Pons (tissue), 1 donor: Measurements from ENCODE around the gene ARMCX6.
"Not testable (repeated sequence)": the region's sequence is repeated elsewhere in the genome, so short reads cannot be mapped to it uniquely, and the experiment has no call there.

Experiments
- DNase-seq: peaks from one replicate; pipeline ENCODE4 v3.0.0-alpha.2; 2016; ENCODE audit warnings: low spot score

ARMCX6 gene

DNA sequence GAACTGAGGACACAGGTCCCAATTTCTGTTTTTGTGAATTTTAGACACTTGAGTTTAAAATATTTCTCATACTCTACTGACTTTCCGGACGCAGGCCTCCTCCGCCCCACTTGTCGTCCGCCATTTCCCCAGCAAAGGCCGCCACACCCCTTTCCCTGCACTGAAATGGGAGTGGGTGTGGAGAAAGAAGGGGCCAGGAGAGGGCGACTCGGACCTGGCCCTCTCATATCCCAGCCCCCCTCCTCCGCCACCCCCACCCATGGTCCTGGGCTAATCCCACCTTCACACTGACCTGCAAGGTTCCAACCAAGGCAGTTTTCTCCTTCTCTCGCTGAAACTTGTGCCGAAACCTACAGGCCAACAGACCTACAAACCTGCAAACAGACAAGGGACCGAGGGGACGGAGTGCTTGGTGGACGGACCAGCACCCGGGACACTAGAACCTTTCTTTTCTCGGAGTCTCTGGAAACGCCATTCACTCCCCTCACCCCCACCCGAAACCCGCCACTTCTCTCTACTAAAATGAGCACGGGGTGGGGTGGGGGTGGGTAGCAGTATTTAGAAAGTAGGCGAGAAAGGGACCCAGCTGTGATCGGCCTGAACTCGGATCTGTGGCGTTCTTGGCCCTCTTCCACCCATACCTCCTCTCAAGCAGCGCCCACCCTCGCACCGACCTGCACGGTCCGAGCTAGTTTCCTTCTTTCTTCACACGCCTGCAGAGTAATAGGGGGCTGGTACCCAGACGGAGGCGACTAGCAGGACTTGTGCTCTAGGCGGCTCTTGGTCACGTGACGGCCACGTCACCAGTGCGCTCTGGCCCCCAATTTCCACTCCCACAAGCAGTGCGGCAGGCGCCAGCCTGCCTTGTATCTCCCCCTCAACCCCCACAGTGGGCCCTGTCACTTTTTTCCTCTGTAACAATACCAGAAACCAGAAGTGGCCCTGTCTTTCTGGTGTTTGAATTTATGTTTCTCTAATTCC, at the start of gene ARMCX6:
Gene ARMCX6, minus strand, starts transcription at position 790 of the 981 bp plus-strand sequence. CDS start 1,380 bp downstream, outside the sequence.
- DNase-seq = peak; percentile 78

DNA sequence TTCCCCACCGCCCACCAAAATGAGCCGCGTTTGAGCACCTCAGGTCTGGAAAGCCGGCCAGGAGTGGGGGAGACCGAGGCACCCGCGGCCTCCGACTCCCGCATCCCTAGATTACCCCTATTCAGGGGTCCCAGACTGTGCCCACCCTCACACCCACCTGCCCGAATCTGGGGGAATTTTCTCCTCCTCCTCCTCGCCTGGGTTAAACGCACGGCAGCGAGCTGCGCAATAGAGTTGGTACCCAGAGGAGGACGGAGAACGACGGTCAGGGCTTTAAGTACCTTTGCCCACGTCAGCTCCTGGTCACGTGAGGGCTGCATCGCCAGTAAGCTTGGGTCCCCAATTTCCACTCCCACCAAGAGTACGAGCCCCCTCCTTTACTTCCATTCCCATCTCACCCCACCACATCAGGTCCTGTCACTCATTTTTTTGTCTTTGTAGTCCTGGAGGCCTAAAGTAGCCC, 41.8 kb upstream of the ARMCX6 start, which contains the start of gene ARMCX2:
Gene ARMCX2, minus strand, starts transcription at position 250 of the 463 bp plus-strand sequence. CDS start 2,262 bp downstream, outside the sequence.
- peak; percentile 59 for DNase-seq

DNA sequence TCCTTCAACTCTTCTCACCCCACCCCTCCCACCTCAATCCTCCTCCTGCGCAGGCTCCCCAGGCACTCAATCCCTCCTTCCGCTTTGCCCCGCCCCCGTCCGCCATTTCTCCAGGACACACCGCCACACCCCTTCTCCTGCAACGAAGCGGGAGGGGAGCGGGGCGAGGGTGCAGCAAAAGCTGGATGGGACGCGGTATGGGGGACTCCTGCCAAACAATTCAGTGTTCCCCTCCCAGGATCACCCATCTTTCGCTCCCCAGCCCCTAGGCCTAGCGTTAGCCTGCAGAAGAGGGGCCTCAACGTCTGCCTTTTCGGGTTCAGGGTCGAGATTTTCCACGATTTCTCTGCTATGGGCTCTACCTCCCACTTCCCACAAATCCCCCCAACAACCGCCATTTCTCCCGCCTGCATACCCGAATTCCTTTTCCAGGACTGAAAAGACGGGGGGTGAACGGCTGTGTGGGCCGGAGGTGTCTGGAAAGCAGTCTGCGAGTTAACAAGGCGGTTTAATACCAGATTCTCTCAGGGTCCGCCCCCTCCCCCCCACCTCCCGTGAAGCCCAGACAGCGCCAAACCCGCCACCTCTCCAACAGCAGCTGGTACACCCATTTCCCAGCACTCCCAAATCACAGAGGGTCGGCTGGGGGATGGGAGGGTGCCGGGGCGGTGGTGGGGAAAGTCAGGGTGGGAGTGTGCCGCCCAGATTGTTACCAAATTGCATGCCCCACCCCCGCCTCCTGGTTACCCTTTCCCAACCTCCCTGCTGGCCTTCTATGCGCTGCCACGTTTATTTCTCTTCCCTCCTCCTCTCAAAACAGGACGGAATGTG, 41.1 kb upstream of the ARMCX6 start:
- peak; percentile 49 for DNase-seq

DNA sequence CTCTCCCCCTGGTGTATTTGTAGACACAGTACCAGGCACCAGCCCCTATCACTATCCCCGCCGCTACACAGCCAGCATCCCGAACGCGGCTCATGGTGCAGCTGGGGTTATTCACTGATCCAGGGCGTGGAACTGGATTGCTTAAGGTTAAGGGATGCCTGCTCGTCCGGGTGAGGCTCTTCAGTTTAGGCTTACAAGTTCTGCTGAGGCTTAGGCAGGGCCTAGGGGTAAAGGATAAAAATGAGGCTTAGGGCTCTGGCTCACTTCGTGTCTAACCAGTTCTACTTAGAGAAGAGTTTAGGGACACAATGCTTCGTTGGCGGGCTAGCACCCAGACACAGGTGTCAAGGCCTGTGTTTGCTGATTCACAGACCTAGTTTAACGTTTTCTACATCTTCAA, 39.7 kb upstream of the ARMCX6 start:
- no peak for DNase-seq

DNA sequence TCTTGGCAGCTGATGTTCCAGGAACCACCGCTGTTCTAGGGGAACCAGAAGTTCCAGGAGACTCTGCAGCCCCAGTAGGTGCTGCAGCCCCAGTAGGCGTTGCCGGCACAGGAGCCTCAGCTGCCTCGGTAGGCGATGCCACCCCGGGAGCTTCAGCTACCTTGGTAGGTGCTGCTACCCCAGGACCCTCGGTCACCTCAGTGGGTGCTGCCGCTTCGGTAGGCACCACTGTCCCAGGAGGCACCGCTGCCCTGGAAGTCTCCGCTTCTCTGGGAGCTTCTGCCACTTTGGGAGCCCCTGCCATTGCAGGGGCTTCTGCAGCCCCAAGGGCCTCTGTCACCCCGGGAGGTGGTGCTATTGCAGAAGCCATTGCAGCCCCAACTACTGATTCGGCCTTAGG, 39.0 kb upstream of the ARMCX6 start:
- DNase-seq = no peak

GRCh38 chrX:101655534-101655933, 37.7 kb upstream of the ARMCX6 start:
- peak; percentile 15 for DNase-seq

- DNase-seq = not testable (repeated sequence)
Observed at GRCh38 chrX:101647716-101648115, 29.9 kb upstream of the ARMCX6 start.

GRCh38 chrX:101642093-101642492, 24.3 kb upstream of the ARMCX6 start:
- DNase-seq = no peak

DNA sequence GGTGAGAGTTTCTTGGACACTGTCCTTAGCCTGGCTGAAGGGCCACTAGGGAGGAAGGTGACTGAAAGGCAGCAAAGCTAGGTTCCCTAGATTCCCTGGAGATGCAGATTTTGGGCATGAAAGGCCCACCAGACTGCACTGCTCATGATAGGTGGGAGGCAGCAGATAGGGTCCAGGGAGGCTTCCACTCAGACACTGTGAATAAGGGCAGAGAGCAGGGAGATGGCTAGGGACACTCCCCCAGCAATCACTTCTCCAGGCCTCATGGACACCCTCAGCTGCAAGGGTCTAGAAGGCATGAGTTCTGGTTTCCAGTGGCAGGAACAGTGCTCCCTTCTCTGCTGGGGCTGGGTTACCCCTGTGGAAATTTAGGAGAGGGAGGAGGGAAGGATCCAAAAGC, 21.8 kb upstream of the ARMCX6 start:
- no peak for DNase-seq

DNA sequence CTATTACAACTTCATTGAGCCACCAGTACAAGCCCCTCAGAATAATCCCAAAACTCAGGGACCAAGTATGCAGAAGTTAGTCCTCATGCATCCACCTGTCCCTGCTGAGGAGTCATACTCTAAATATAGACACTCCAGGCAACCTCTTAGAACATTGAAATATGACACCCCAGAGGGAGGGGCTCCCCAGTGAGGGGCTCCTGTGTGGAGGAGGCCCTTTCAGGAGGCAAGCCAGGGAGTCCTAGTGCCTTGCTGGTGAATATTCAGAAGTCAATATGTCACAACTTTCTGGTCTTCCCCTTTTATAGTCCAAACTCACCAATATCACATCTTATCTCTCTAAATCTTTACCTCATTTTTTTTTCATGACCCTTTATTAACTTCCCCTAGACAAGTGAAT, 1.6 kb upstream of the ARMCX6 start:
- no peak for DNase-seq

- no peak for DNase-seq
Observed at GRCh38 chrX:101605728-101606127, 12.1 kb downstream of the ARMCX6 start.

DNA sequence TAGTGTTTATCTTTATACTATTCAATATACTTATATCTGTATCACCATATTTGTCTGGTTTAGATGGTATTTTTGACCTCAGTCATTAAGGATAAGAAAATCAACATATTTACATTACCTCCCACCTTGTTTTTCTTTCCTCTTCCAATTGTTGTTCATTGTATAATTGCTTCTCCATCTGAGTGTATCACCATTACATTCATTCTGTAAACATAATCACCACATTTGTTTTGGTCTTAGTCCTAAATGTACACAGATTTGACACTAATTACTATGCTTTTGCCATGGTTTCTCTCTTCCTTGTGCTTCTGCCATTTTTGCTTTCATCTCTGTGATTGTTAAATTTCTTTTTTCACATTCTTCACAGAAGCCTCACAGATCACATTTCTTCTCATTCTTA, 12.7 kb downstream of the ARMCX6 start:
- DNase-seq = no peak

DNA sequence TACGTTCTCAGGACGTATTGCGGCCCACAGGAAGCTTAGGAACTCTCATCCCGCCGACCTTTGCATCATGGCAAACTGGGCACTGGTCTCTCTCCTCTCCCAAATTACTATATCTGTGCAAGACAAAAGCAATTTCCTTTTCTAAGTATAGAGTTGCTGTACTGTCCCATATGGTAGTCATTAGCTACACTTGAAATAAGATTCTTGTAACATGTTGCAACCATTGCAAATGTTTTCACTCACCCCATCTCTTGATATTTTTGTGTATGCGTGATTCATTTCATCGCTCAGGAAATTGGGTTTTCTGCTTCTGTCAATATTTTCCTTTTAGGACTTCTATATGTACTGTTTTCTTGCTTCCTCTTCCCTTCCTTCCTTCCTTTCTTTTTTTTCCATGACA, 15.7 kb downstream of the ARMCX6 start:
- no peak for DNase-seq

DNA sequence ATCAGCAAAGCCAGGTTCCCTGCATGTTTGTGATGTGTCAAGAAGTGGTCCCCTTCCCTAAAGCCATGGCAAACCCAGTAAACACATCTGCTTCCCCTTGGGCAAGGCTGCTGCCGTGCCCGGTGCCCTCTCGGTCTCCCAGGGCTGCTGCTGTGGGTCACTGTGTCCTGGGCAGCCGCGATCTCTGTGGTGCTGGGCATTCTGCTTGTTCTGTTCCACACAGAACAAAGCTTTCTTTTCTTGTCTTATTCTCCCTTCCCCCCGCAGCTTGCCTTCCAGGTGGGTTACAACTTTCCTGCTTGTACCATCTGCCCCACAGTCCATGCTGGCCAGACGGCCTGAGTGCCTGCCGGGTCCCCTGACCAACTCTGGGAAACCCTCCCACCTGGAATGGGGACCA, 18.2 kb downstream of the ARMCX6 start:
- DNase-seq = not testable (repeated sequence)

DNA sequence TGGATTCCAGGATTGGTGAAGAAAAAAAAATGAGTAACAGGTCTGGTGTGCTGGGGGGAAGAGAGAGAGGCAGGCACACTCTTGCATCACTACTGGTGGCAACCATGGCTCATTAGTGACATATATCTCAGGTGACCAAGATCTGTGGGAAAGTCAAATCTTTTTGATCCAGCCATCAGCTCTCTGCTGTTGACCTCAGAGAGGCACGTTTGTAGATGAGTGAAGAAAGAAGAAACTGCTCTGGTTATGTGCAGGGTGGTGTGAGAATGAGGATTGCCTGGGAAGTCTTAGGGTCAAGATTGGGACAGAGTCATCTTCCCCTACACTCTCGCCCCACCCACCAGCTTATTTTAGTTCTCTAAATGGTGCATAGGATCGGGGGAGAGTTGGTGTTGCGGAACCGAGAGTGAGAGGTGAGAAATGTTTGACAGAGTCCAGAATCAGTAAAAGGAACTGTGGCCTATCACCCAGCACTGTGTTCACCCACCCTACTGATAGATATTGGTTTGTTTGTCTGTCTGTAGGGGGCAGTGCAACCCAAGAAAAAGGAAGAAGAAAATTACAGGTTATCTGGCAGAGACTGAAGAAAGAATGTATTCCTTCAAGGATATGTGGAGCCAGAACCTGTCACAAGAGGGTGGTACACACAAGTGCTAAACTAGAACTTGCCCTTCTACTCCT, 21.9 kb downstream of the ARMCX6 start:
- DNase-seq = peak; percentile 74
